PFSK-1 (cell line): ENCODE results near the gene GIPC1.

Source experiments
- FOXP2 ChIP-seq: optimal IDR thresholded peaks from 2 replicates; pipeline ENCODE3; 2011; ENCODE audit warnings: borderline replicate concordance, control low read depth, inconsistent platforms; ENCODE audit not compliant: insufficient read depth; ENCODE audit errors: extremely low read length, extremely low read depth
- POLR2AphosphoS5 ChIP-seq: IDR thresholded peaks from 2 replicates; pipeline ENCODE4 v1.6.1; 2012; ENCODE audit warnings: low read depth, mild to moderate bottlenecking, control low read depth, low read length, moderate library complexity
- REST ChIP-seq, 2 experiments: IDR thresholded peaks; 2 replicates each; pipeline versions ENCODE4 v1.6.1 to v1.8.0; 2011 to 2012; ENCODE audit warnings: low read depth in 2 of 2, low read length in 2 of 2, control low read depth in 1 of 2, inconsistent platforms in 1 of 2, mild to moderate bottlenecking in 1 of 2, moderate library complexity in 1 of 2; ENCODE audit not compliant: insufficient read depth in 1 of 2
- SIN3A ChIP-seq: IDR thresholded peaks from 2 replicates; pipeline ENCODE4 v1.6.1; 2012; ENCODE audit warnings: mild to moderate bottlenecking, low read length, moderate library complexity, borderline replicate concordance; ENCODE audit not compliant: insufficient read depth
- TAF1 ChIP-seq: IDR thresholded peaks from 2 replicates; pipeline ENCODE4 v1.6.1; 2012; ENCODE audit warnings: low read length, control low read depth, borderline replicate concordance; ENCODE audit not compliant: insufficient read depth

- no peak for TF ChIP-seq TAF1
- TF ChIP-seq REST (IDR thresholded peaks at IDR 0.05; ENCODE audit: insufficient read depth in 1 of 2, low read depth in 2 of 2, low read length in 2 of 2) = no peak
- no peak for TF ChIP-seq POLR2AphosphoS5
- TF ChIP-seq FOXP2 = no peak
- no peak for TF ChIP-seq SIN3A
These were observed 36.2 kb downstream of the GIPC1 start for GRCh38 chr19:14459703-14460102.
